ENCODE results near the gene COG4.
A peak's percentile ranks its signal among the peaks of the same experiment; 100 is the strongest.

Gene COG4

DNA sequence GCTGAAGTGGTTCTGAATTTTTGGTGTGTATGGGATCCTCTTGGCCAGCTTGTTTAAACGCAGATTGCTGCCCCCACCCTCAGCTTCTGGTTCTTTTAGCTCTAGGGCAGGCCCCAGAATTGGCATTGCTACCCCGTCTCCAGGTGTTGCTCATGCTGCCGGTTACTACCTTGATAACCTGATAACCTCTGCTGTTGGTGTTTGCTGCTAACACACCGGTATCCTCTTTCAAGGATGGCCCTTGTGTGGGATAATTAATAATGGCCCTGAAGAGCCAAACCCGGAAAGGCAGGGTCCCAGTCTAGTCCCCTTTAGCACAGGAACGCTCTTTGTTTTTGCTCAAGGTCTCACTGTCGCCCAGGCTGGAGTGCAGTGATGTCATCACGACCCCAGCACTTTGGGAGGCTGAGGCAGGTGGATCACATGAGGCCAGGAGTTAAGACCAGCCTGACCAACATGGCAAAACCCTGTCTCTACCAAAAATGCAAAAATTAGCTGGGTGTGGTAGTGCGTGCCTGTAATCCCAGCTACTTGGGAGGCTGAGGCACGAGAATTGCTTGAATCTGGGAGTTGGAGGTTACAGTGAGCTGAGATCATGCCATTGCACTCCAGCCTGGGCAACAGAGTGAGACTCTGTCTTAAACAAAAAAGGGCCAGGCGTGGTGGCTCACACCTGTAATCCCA, 83.2 kb downstream of the COG4 start:
- TF ChIP-seq CTCF (IDR thresholded peaks at IDR 0.05; ENCODE audit: extremely low read depth, missing control alignments), result no peak
- no peak for DNase-seq (ENCODE audit: low spot score)

DNA sequence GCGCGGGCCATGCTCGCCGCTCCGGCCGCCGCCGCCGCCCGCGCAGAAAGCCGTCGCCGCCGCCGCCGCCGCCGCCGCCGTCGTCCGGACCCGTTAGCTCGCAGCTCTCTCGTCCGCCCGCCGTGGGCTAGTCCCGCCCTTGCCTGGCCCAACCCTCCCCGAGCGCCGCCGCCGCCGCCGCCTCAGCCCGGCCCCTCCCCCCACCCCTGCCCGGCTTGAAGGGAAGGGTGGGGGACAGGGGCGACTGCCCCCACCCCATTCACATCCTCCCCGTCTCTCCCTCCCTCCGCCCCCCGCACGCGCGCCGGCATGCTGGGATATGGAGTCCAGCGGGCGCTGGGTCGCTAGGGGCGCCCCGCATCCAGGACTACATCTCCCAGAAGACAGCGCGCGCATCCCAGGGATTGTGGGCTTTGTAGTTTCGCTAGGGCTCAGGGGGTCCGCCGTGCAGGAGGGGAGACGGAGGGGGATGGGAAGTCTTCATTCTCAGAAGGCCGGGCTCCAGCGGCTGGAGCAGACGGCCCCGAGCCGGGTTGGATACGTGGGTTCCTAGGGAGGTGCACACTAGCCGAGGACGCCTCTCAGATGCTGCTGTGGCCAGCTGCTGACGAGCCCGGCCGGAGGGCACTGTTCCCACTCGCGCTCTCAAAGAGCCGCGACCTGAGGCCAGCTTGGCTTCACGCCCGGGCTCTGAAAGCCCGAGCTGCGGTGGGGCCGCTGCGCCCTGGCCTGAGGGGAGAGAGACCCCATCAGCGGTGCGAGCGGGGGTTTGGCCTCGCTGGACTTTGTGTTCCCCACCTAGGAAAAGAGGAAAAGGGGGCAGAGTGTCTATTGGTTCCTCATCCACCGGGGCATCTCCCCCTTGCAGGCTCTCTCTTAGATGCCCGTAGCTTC, 84.1 kb downstream of the COG4 start, which contains the start of gene ST3GAL2:
TSS of gene ST3GAL2 (minus strand) at position 132 of the 894 bp plus-strand sequence. CDS start 40,570 bp downstream, outside the sequence.
- TF ChIP-seq CTCF (IDR thresholded peaks at IDR 0.05; ENCODE audit: extremely low read depth, missing control alignments), result peak; percentile 5
- peak; percentile 97 for DNase-seq (ENCODE audit: low spot score)

- TF ChIP-seq CTCF (IDR thresholded peaks at IDR 0.05; ENCODE audit: extremely low read depth, missing control alignments), result no peak
- DNase-seq (ENCODE audit: low spot score), result no peak
Measured at GRCh38 chr16:70438585-70438968, 84.8 kb downstream of the COG4 start.

DNA sequence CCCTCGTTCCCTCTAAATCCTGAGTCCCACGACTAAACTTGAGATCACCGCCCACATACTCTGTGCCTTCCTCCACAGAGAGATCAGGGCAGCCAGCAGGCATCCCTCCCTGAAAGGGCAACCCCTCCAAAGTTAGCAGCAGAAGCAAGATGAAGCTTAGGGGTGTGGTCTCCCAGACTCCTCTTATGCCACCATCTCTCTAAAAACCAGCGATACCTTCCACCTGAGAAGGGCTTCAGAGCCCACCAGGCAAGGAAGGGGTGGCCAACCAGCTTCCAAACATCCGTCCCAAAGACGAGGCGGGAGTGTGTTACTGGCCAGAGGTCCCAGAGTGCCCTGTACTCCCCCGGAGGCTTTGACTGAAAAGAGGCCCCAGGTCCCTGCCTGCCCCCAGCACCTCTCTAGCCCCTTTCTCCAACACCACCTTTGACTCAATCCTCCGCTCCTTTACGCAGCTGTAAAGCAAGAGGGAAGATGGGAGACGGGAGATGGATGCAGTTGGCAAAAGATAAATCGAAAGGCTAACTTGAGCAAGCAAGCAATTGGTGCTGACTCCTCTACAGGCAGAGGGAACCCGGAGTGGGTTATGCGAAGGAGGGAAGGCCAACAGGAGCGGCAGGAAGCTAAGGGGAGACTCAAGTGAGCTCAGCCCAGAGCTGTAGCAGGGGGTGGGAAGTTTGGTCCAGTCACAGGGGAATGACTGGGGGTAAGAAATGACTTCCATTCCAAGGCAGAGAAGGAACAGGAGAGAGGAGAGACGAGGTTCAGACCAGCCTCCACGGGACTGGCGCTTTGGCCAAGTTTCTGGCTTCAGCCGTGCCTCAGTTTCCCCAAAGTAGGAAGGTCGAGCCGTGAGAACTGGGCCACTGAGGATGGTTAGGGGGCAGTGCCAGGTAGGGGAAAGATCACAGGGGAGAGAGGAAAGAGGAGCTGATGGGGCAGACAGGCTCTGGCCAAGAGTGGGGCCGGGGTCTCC, 85.5 kb downstream of the COG4 start:
- peak; percentile 49 for DNase-seq (ENCODE audit: low spot score)
- TF ChIP-seq CTCF (IDR thresholded peaks at IDR 0.05; ENCODE audit: extremely low read depth, missing control alignments), result no peak

- TF ChIP-seq CTCF (IDR thresholded peaks at IDR 0.05; ENCODE audit: extremely low read depth, missing control alignments), result no peak
- no peak for DNase-seq (ENCODE audit: low spot score)
Measured at GRCh38 chr16:70437017-70437581, 86.3 kb downstream of the COG4 start.

- TF ChIP-seq CTCF (IDR thresholded peaks at IDR 0.05; ENCODE audit: extremely low read depth, missing control alignments), result no peak
- DNase-seq (ENCODE audit: low spot score), result peak; percentile 34
Measured at GRCh38 chr16:70434484-70435260, 88.7 kb downstream of the COG4 start.
